AG09309 (cell line): ENCODE results near the gene NRG3.

Source experiments
- DNase-seq: peaks from one replicate; pipeline ENCODE4 v3.0.0-alpha.2; 2010; ENCODE audit warnings: low read depth
- H3K4me3 ChIP-seq: 2 replicates; pipeline ENCODE4 v1.5.1; 2011; ENCODE audit warnings: mild to moderate bottlenecking, low read depth, low read length, moderate library complexity; ENCODE audit not compliant: control insufficient read depth
- CTCF ChIP-seq: IDR thresholded peaks from 2 replicates; pipeline ENCODE4 v1.5.1; 2011; ENCODE audit warnings: mild to moderate bottlenecking, low read depth, low read length, inconsistent platforms; ENCODE audit not compliant: insufficient read depth, control insufficient read depth; ENCODE audit errors: missing control alignments

NRG3 gene

GRCh38 chr10:82278401-82279182 lies 403.6 kb downstream of the NRG3 start:
- no peak for DNase-seq
- no peak overlapping the region for H3K4me3 ChIP-seq
- TF ChIP-seq CTCF: no peak

GRCh38 chr10:82282782-82283456 lies 407.9 kb downstream of the NRG3 start:
- no peak for TF ChIP-seq CTCF
- H3K4me3 ChIP-seq: no peak overlapping the region
- DNase-seq: no peak

- no peak for TF ChIP-seq CTCF
- no peak overlapping the region for H3K4me3 ChIP-seq
- no peak for DNase-seq
These were observed 409.2 kb downstream of the NRG3 start for GRCh38 chr10:82284180-82284579.

- no peak overlapping the region for H3K4me3 ChIP-seq
- no peak for TF ChIP-seq CTCF
- no peak for DNase-seq
These were observed 413.5 kb downstream of the NRG3 start for GRCh38 chr10:82288461-82288881.

- no peak overlapping the region for H3K4me3 ChIP-seq
- DNase-seq: no peak
- no peak for TF ChIP-seq CTCF
These were observed 415.0 kb downstream of the NRG3 start for GRCh38 chr10:82289945-82290344.

GRCh38 chr10:82294874-82295378 lies 419.9 kb downstream of the NRG3 start:
- H3K4me3 ChIP-seq: no peak overlapping the region
- no peak for TF ChIP-seq CTCF
- no peak for DNase-seq
